Measurements from ENCODE around the gene CAB39.

Gene CAB39

DNA sequence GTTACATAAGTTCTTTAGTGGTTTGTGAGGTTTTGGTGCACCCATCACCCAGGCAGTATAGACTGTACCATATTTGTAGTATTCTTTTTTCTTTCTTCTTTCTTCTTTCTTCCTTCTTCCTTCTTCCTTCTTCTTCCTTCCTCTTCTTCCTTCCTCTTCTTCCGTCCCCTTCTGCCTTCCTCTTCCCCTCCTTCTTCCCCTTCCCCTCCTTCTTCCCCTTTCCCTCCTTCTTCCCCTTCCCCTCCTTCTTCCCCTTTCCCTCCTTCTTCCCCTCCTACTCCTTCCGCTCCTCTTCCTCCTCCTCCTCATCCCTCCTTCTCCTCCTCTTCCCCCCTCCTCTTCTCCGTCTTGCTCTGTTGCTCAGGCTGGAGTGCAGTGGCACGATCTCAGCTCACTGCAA, 41.6 kb downstream of the CAB39 start:
- TF ChIP-seq ZFX (IDR thresholded peaks at IDR 0.05; ENCODE audit: borderline replicate concordance): no peak
- TF ChIP-seq, protein P1, sequence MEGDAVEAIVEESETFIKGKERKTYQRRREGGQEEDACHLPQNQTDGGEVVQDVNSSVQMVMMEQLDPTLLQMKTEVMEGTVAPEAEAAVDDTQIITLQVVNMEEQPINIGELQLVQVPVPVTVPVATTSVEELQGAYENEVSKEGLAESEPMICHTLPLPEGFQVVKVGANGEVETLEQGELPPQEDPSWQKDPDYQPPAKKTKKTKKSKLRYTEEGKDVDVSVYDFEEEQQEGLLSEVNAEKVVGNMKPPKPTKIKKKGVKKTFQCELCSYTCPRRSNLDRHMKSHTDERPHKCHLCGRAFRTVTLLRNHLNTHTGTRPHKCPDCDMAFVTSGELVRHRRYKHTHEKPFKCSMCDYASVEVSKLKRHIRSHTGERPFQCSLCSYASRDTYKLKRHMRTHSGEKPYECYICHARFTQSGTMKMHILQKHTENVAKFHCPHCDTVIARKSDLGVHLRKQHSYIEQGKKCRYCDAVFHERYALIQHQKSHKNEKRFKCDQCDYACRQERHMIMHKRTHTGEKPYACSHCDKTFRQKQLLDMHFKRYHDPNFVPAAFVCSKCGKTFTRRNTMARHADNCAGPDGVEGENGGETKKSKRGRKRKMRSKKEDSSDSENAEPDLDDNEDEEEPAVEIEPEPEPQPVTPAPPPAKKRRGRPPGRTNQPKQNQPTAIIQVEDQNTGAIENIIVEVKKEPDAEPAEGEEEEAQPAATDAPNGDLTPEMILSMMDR (IDR thresholded peaks at IDR 0.05): no peak
- H3K27ac ChIP-seq: no peak overlapping the region

DNA sequence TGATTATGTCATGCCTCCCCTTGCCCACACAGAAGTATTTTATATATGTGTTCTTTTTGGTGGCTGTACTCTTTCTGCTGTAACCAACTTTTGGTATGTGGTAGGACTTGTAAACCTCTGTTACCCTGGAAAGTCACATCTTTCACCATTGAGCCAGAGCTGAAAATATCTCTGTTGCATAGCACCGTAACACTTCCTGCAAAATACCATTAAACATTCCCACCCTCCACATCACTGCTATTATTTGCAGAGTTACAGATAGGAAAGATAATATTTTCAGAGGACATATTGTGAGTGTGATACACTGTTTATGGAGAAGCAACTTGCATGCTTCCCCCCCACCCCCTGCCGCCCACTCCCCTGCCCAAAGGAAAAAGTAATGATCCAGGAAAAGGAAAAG, 44.8 kb downstream of the CAB39 start:
- no peak overlapping the region for H3K27ac ChIP-seq
- no peak for TF ChIP-seq ZFX (IDR thresholded peaks at IDR 0.05; ENCODE audit: borderline replicate concordance)
- TF ChIP-seq, protein P1 (IDR thresholded peaks at IDR 0.05): no peak

DNA sequence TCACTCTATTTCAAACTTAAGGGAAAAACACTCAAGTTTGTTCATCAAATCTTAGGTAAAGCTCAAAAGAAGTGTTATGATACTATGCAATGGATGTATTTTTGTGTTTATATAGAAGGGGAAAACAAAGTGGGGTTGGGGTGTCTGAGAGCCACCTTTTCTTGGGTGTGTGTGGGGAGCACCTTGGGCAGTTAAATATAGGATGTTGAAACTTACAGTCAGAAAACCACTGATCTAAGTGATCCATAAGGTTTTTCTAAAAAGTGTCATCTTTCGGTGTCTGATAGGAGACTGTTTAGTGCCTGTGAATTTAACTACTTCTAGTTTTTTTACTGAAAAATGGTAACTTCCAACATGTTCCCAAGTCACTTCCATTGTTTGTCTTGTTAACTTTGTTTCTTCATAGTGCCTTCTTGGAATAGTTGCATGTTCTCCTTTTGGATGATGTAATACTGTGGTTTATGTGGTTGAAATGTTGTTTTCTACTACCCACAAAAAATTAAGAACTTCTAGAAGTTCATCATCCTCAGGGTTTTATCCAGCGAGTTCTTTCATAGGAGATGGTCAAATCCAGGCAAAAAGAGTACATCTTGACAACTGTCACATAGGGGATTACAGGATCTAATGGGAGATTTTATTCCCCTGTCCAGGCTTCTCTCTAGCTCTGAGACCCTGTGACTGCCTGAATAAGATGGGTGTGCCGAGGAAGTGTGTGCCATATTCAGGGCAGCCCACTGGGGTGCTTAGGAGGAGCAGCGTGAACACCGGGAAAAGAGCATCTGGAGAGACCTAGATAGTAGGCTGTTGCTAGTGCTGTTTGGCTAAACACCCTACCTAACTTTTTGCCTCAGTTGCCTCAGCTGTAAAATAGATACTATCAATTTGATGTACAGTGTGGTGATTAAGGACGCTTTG, 46.2 kb downstream of the CAB39 start:
- no peak overlapping the region for H3K27ac ChIP-seq
- TF ChIP-seq, protein P1 (IDR thresholded peaks at IDR 0.05): no peak
- no peak for TF ChIP-seq ZFX (IDR thresholded peaks at IDR 0.05; ENCODE audit: borderline replicate concordance)

DNA sequence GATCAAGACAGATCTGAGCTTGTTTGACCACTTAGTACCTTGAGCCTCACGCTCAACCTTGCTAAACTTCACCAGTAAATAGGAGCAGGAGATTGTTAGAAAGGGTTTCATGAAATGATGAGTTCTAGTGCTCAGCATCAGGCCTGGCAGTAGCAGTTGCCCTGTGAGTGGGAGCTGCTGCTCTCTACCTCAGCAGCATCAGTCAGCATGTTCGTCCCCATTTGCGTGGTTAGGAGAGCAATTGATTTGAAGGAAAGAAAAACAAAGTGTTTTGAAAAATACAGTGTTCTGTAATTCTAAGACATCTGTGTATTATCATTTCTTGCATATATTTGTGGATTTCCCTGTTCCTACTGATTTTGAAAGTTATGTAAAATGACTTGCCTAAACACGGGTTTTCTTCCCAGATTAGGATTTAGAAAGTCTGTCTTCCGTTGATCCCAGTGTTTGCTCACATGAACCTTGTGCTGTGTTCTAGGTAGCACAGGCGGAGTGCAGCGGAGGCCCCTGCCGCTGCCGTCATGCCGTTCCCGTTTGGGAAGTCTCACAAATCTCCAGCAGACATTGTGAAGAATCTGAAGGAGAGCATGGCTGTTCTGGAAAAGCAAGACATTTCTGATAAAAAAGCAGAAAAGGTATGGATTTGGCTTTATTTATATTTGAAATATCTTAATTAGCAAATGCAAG, 47.0 kb downstream of the CAB39 start:
- no peak overlapping the region for H3K27ac ChIP-seq
- no peak for TF ChIP-seq ZFX (IDR thresholded peaks at IDR 0.05; ENCODE audit: borderline replicate concordance)
- TF ChIP-seq, protein P1 (IDR thresholded peaks at IDR 0.05): no peak

DNA sequence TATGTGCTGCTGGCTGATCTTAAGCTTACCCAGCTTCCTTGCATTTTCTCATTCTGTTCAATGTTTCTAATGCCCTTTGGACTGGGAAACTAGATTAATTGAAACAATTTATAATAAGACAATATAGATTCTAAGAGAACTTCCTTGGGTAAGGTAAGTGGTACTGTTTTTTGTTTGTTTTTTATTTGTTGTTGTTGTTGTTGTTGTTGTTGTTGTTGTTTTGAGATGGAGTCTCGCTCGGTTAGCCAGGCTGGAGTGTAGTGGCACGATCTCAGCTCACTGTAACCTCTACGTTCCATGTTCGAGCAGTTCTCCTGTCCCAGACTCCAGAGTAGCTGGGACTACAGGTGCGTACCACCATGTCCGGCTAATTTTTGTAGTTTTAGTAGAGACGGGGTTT, 49.1 kb downstream of the CAB39 start:
- TF ChIP-seq, protein P1 (IDR thresholded peaks at IDR 0.05): no peak
- TF ChIP-seq ZFX (IDR thresholded peaks at IDR 0.05; ENCODE audit: borderline replicate concordance): no peak

DNA sequence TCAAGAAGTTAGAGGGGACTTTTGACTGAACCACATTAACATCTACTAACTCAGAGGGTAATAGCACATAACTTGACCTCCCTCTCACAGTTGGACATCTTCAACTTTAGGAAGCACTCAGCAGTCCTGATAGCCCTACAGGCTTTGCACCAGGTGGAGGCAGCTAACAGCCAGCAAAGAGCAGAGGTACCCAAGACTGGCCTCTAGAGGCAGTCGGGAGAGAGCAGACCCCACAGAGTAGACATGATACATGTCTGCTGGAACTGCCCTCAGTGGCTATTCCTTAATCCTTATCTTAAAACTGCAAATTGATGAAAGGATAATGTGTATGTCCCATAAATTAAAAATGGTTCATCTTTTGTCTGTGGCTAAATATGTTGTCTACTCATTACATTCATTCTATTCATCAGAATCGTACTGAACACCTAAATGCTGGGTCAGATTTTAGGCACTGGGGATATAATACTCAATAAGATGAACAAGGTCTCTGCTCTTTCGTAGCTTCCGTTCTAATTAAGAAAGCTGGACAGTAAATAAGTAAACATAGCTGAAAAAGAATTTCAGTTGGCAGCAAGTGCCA, 49.8 kb downstream of the CAB39 start:
- no peak overlapping the region for H3K27ac ChIP-seq
- TF ChIP-seq ZFX (IDR thresholded peaks at IDR 0.05; ENCODE audit: borderline replicate concordance): no peak
- TF ChIP-seq, protein P1 (IDR thresholded peaks at IDR 0.05): peak; percentile 73

More for the DNA sequence above, 49.1 kb downstream of the CAB39 start:
- H3K27ac ChIP-seq: no peak overlapping the region
